Measurements from ENCODE around the gene CEP95. TPM values are rescaled to one million over a fixed set of nuclear protein-coding genes. Genes with fewer than 3 reads are reported as not detected.

CEP95 gene
- total and polyA plus RNA-seq, 10 of the 15 experiments (the other 5 are each of a cell fraction or from before 2014, with no cell fraction given) = 17.7 to 54.9 (median 29.6) TPM

GRCh38 chr17:64506201-64506575 is 589 bp upstream of the CEP95 start, which contains the start of gene DDX5 (continued):
- TF ChIP-seq POLR2AphosphoS5 (IDR thresholded peaks at IDR 0.05; ENCODE audit: low read length) (peak; percentile 99), RB1 (IDR thresholded peaks at IDR 0.05; ENCODE audit: borderline replicate concordance) (no peak), GATAD2B (conservative IDR thresholded peaks at IDR 0.05; ENCODE audit: low read depth) (no peak), NR2C2 (IDR thresholded peaks at IDR 0.05; ENCODE audit: borderline replicate concordance, control insufficient read depth, insufficient read length, low read depth) (no peak), ZNF592 (IDR thresholded peaks at IDR 0.05) (no peak), PML (IDR thresholded peaks at IDR 0.05; ENCODE audit: low read length) (peak; percentile 99), ZBTB40 (IDR thresholded peaks at IDR 0.05; ENCODE audit: borderline replicate concordance) (no peak), POU2F2 (IDR thresholded peaks at IDR 0.05; ENCODE audit: borderline replicate concordance, low read depth, low read length) (peak; percentile 99), POLR2AphosphoS2 (IDR thresholded peaks at IDR 0.05; ENCODE audit: low read depth, low read length) (peak; percentile 98), CUX1 (IDR thresholded peaks at IDR 0.05; ENCODE audit: insufficient replicate concordance, low read depth, low read length) (no peak), TCF7 (IDR thresholded peaks at IDR 0.05; ENCODE audit: borderline replicate concordance) (no peak), ESRRA (IDR thresholded peaks at IDR 0.05; ENCODE audit: low read length) (no peak; the same call in 1 of the 2 replicates), SREBF2 (IDR thresholded peaks at IDR 0.05; ENCODE audit: low read length) (no peak), ZNF622 (IDR thresholded peaks at IDR 0.05) (no peak), STAT1 (conservative IDR thresholded peaks at IDR 0.05) (0 out of 2 replicates have a peak, but pooled peaks have one; percentile 40), IRF5 (IDR thresholded peaks at IDR 0.05; ENCODE audit: borderline replicate concordance) (no peak), ZNF217 (IDR thresholded peaks at IDR 0.05) (no peak)

Measured in GM12878 (cell line).